Measurements from ENCODE around the gene KHDC3L.
"Not testable (repeated sequence)": the region's sequence is repeated elsewhere in the genome, so short reads cannot be mapped to it uniquely, and the experiment has no call there.

Gene KHDC3L

DNA sequence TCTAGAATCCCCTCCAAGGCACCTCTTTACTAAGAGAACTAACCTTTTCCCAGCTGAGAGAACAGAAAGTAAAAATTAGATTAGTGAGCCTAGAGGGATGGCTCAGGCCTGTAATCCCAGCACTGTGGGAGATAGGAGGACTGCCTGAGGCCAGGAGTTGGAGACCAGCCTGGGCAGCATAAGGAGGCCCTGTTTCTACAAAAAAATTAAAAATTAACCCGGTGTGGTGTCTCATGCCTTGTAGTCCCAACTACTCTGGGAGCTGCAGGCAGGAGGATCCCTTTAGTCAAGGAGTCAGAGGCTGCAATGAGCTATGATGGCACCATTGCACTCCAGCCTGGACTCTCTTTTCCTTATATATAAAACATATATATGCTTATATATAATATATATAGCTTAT, 12.8 kb downstream of the KHDC3L start:
- Histone ChIP-seq H3K9ac (ENCODE audit: low read depth, low read length, poor library complexity, severe bottlenecking) (no peak overlapping the region), H2AFZ (ENCODE audit: low read length) (no peak overlapping the region), H3K9me3 (ENCODE audit: insufficient read depth, low read depth, low read length) (no peaks in the 10 kb centered on the region; the same call in 1 of the 2 replicates), H3K9me2 (replicated peaks; ENCODE audit: low read depth, low read length) (no peaks in the 10 kb centered on the region), H3K4me1 (ENCODE audit: insufficient read depth, low read length, poor library complexity, severe bottlenecking) (no peaks in the 10 kb centered on the region), H3K4me3 (ENCODE audit: low read length, poor library complexity, severe bottlenecking) (no peak overlapping the region), H4K20me1 (ENCODE audit: insufficient read depth, low read length, poor library complexity, severe bottlenecking) (no peaks in the 10 kb centered on the region), H3K4me2 (ENCODE audit: low read depth, low read length, poor library complexity, severe bottlenecking) (no peak overlapping the region), H3F3A (ENCODE audit: low read depth) (no peaks in the 10 kb centered on the region), H3K79me2 (ENCODE audit: insufficient read depth, low read length) (no peaks in the 10 kb centered on the region), H3K36me3 (ENCODE audit: insufficient read depth, low read length) (no peaks in the 10 kb centered on the region), H3K27me3 (ENCODE audit: insufficient read depth, low read length, poor library complexity, severe bottlenecking) (no peaks in the 10 kb centered on the region)
- TF ChIP-seq EZH2phosphoT487 (IDR thresholded peaks at IDR 0.05; ENCODE audit: borderline replicate concordance): no peak
- TF ChIP-seq, protein P1, sequence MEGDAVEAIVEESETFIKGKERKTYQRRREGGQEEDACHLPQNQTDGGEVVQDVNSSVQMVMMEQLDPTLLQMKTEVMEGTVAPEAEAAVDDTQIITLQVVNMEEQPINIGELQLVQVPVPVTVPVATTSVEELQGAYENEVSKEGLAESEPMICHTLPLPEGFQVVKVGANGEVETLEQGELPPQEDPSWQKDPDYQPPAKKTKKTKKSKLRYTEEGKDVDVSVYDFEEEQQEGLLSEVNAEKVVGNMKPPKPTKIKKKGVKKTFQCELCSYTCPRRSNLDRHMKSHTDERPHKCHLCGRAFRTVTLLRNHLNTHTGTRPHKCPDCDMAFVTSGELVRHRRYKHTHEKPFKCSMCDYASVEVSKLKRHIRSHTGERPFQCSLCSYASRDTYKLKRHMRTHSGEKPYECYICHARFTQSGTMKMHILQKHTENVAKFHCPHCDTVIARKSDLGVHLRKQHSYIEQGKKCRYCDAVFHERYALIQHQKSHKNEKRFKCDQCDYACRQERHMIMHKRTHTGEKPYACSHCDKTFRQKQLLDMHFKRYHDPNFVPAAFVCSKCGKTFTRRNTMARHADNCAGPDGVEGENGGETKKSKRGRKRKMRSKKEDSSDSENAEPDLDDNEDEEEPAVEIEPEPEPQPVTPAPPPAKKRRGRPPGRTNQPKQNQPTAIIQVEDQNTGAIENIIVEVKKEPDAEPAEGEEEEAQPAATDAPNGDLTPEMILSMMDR (conservative IDR thresholded peaks at IDR 0.05; ENCODE audit: low read length): no peak

DNA sequence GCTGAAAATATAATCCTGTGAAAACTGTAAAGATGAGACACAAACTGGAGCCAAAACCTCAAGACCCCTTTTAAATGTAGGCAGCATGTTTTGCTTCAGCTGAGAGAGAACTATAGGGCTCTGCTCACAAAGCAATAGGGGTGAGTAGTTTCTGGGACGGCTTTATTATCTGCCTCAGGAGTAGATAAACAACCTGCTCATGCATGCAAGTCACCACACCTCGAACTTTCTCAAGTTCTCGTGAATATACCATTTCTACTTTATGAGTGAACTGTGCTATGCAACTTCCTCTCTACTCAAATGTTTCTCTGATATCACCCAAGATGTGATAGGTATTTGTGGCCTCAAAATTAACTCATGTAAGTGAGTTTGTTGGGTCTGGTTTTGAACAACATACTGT, 14.8 kb downstream of the KHDC3L start:
- Histone ChIP-seq H3K9ac (ENCODE audit: low read depth, low read length, poor library complexity, severe bottlenecking) (no peak overlapping the region), H3K4me3 (ENCODE audit: low read length, poor library complexity, severe bottlenecking) (no peak overlapping the region), H3K9me2 (replicated peaks; ENCODE audit: low read depth, low read length) (no peaks in the 10 kb centered on the region), H3K9me3 (ENCODE audit: insufficient read depth, low read depth, low read length) (no peaks in the 10 kb centered on the region), H4K20me1 (ENCODE audit: insufficient read depth, low read length, poor library complexity, severe bottlenecking) (no peaks in the 10 kb centered on the region), H3K79me2 (ENCODE audit: insufficient read depth, low read length) (no peaks in the 10 kb centered on the region), H2AFZ (ENCODE audit: low read length) (no peak overlapping the region), H3F3A (ENCODE audit: low read depth) (no peaks in the 10 kb centered on the region), H3K4me2 (ENCODE audit: low read depth, low read length, poor library complexity, severe bottlenecking) (no peak overlapping the region), H3K27me3 (ENCODE audit: insufficient read depth, low read length, poor library complexity, severe bottlenecking) (no peaks in the 10 kb centered on the region), H3K4me1 (ENCODE audit: insufficient read depth, low read length, poor library complexity, severe bottlenecking) (no peaks in the 10 kb centered on the region), H3K36me3 (ENCODE audit: insufficient read depth, low read length) (no peaks in the 10 kb centered on the region)
- no peak for TF ChIP-seq EZH2phosphoT487 (IDR thresholded peaks at IDR 0.05; ENCODE audit: borderline replicate concordance)
- TF ChIP-seq, protein P1 (conservative IDR thresholded peaks at IDR 0.05; ENCODE audit: low read length): no peak

DNA sequence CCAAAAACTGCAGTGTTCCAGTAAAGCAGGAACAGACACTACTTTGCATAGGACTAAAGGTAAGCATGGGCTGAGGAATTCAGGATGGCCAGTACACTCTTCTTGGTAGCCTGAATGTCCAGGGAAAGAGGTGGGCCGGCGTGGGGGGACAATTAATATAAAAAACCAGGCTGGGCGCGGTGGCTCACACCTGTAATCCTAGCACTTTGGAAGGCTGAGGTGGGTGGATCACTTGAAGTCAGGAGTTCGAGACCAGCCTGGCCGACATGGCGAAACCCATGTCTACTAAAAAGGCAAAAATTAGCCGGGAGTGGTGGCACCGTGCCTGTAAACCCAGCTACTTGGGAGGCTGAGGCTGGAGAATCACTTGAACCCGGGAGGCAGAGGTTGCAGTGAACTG, 19.1 kb downstream of the KHDC3L start:
- not testable (repeated sequence) for H3K4me2 ChIP-seq (ENCODE audit: low read depth, low read length, poor library complexity, severe bottlenecking); H3K9ac ChIP-seq (ENCODE audit: low read depth, low read length, poor library complexity, severe bottlenecking); H3K9me2 ChIP-seq (replicated peaks; ENCODE audit: low read depth, low read length); H3K4me3 ChIP-seq (ENCODE audit: low read length, poor library complexity, severe bottlenecking); H3K4me1 ChIP-seq (ENCODE audit: insufficient read depth, low read length, poor library complexity, severe bottlenecking); H3F3A ChIP-seq (ENCODE audit: low read depth); H4K20me1 ChIP-seq (ENCODE audit: insufficient read depth, low read length, poor library complexity, severe bottlenecking); H3K79me2 ChIP-seq (ENCODE audit: insufficient read depth, low read length); H2AFZ ChIP-seq (ENCODE audit: low read length); H3K27me3 ChIP-seq (ENCODE audit: insufficient read depth, low read length, poor library complexity, severe bottlenecking); H3K36me3 ChIP-seq (ENCODE audit: insufficient read depth, low read length); H3K9me3 ChIP-seq (ENCODE audit: insufficient read depth, low read depth, low read length)

DNA sequence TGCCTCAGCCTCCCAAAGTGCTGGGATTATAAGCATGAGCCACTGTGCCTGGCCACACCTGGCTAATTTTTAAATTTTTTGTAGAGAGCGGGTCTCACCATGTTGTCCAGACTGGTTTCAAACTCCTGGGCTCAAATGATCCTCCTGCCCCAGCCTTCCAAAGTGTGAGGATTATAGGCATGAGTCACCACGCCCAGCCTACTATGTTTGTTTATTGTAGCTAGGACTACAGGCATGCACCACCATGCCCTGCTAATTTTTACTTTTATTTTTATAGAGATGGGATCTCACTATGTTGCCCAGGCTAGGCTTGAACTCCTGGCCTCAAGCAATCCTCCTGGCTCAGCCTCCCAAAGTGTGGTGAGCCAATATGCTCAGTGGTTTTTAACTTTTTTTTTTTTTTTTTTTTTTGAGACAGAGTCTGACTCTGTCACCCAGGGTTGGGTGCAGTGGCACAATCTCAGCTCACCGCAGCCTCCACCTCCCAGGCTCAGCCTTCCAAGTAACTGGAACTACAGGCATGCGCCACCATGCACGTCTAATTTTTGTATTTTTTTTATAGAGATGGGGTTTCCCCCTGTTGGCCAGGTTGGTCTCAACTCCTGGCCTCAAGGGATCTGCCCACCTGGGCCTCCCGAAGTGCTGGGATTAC, 20.1 kb downstream of the KHDC3L start:
- Histone ChIP-seq H3K9ac (ENCODE audit: low read depth, low read length, poor library complexity, severe bottlenecking) (no peak overlapping the region), H2AFZ (ENCODE audit: low read length) (no peak overlapping the region), H3K4me1 (ENCODE audit: insufficient read depth, low read length, poor library complexity, severe bottlenecking) (no peaks in the 10 kb centered on the region), H3K4me2 (ENCODE audit: low read depth, low read length, poor library complexity, severe bottlenecking) (no peak overlapping the region), H3K36me3 (ENCODE audit: insufficient read depth, low read length) (no peaks in the 10 kb centered on the region), H3K27me3 (ENCODE audit: insufficient read depth, low read length, poor library complexity, severe bottlenecking) (no peaks in the 10 kb centered on the region), H3F3A (ENCODE audit: low read depth) (no peaks in the 10 kb centered on the region), H3K9me3 (ENCODE audit: insufficient read depth, low read depth, low read length) (no peaks in the 10 kb centered on the region), H4K20me1 (ENCODE audit: insufficient read depth, low read length, poor library complexity, severe bottlenecking) (no peaks in the 10 kb centered on the region), H3K4me3 (ENCODE audit: low read length, poor library complexity, severe bottlenecking) (no peak overlapping the region), H3K9me2 (replicated peaks; ENCODE audit: low read depth, low read length) (no peaks in the 10 kb centered on the region), H3K79me2 (ENCODE audit: insufficient read depth, low read length) (no peaks in the 10 kb centered on the region)
- TF ChIP-seq EZH2phosphoT487 (IDR thresholded peaks at IDR 0.05; ENCODE audit: borderline replicate concordance): no peak
- TF ChIP-seq, protein P1 (conservative IDR thresholded peaks at IDR 0.05; ENCODE audit: low read length): no peak
